WTC11 (cell line): Measurements from ENCODE around the gene EBP. TPM values are rescaled to one million over a fixed set of nuclear protein-coding genes. Genes with fewer than 3 reads are reported as not detected.

Source experiments
- ATAC-seq: fragments of 200-7000 bp; cut with Tn5 transposase; 2 replicates; pipeline ENCODE4 v1.10.0; 2021; ENCODE audit warnings: mild to moderate bottlenecking, moderate library complexity
- CTCF ChIA-PET: fragments of 300-600 bp; sonication (Branson Sonifier 250); formaldehyde crosslinking; loops from one replicate; lab custom pipeline; 2021; ENCODE audit warnings: antibody characterized with exemption; lab: Charles Lee
- POLR2A ChIA-PET: fragments of 350-600 bp; sonication (Branson Sonifier 250); formaldehyde crosslinking; loops from one replicate; lab custom pipeline; 2021; ENCODE audit warnings: antibody characterized with exemption; lab: Charles Lee
- DNase-seq: peaks from one replicate; pipeline ENCODE4 v3.0.0; 2021; ENCODE audit warnings: low spot score
- H3K27ac Mint-ChIP-seq: 2 replicates; pipeline ENCODE4 v1.8.0; 2021; ENCODE audit warnings: mixed read lengths
- H3K27me3 Mint-ChIP-seq: 2 replicates; pipeline ENCODE4 v1.8.0; 2021; ENCODE audit warnings: low read depth, mild to moderate bottlenecking, moderate library complexity, mixed read lengths
- H3K36me3 Mint-ChIP-seq: 2 replicates; pipeline ENCODE4 v1.8.0; 2021; ENCODE audit warnings: mixed read lengths
- H3K4me1 Mint-ChIP-seq: 2 replicates; pipeline ENCODE4 v1.8.0; 2022; ENCODE audit warnings: mixed read lengths
- H3K4me3 Mint-ChIP-seq: 2 replicates; pipeline ENCODE4 v1.8.0; 2021; ENCODE audit warnings: mild to moderate bottlenecking, moderate library complexity, mixed read lengths
- H3K9me3 Mint-ChIP-seq: 2 replicates; pipeline ENCODE4 v1.8.0; 2021; ENCODE audit warnings: mixed read lengths
- CBFB ChIP-seq: sonication (generic); formaldehyde crosslinking; IDR thresholded peaks from 2 replicates; pipeline ENCODE4 v1.8.1; 2022; ENCODE audit warnings: mild to moderate bottlenecking, low read depth, missing genetic modification reagents
- CTCF ChIP-seq: fragments of 200-600 bp; IDR thresholded peaks from 2 replicates; pipeline ENCODE4 v1.8.0; 2022; ENCODE audit warnings: antibody characterized with exemption
- ETV6 ChIP-seq: sonication (generic); formaldehyde crosslinking; IDR thresholded peaks from 2 replicates; pipeline ENCODE4 v1.8.1; 2022; ENCODE audit warnings: mild to moderate bottlenecking, missing genetic modification reagents
- GABPB1 ChIP-seq: sonication (generic); formaldehyde crosslinking; IDR thresholded peaks from 2 replicates; pipeline ENCODE4 v1.8.1; 2023; ENCODE audit warnings: mild to moderate bottlenecking, missing genetic modification reagents
- GRHL2 ChIP-seq: fragments of 250-450 bp; sonication (Bioruptor Pico); IDR thresholded peaks from 2 replicates; pipeline ENCODE4 v1.8.0; 2022; ENCODE audit warnings: mild to moderate bottlenecking, moderate library complexity; ENCODE audit not compliant: insufficient replicate concordance, severe bottlenecking
- GTF2I ChIP-seq: fragments of 250-450 bp; sonication (Bioruptor Pico); conservative IDR thresholded peaks from 2 replicates; pipeline ENCODE4 v1.4.0; 2021; ENCODE audit warnings: mild to moderate bottlenecking
- HMGA2 ChIP-seq: fragments of 250-450 bp; sonication (Bioruptor Pico); IDR thresholded peaks from 2 replicates; pipeline ENCODE4 v1.4.0; 2021; ENCODE audit warnings: mild to moderate bottlenecking, moderate library complexity
- KAT7 ChIP-seq: sonication (generic); formaldehyde crosslinking; IDR thresholded peaks from 2 replicates; pipeline ENCODE4 v1.8.1; 2023; ENCODE audit warnings: missing genetic modification reagents, mild to moderate bottlenecking, borderline replicate concordance
- NFYB ChIP-seq: sonication (generic); formaldehyde crosslinking; conservative IDR thresholded peaks from 2 replicates; pipeline ENCODE4 v1.8.0; 2022; ENCODE audit warnings: low read depth, missing genetic modification reagents
- NR3C1 ChIP-seq: sonication (generic); formaldehyde crosslinking; conservative IDR thresholded peaks from 2 replicates; pipeline ENCODE4 v1.8.1; 2023; ENCODE audit warnings: low read depth, mild to moderate bottlenecking, missing genetic modification reagents
- OVOL2 ChIP-seq: fragments of 250-450 bp; sonication (Bioruptor Pico); IDR thresholded peaks from 2 replicates; pipeline ENCODE4 v1.9.0; 2021; ENCODE audit warnings: mild to moderate bottlenecking, borderline replicate concordance
- SMAD3 ChIP-seq: sonication (generic); formaldehyde crosslinking; IDR thresholded peaks from 2 replicates; pipeline ENCODE4 v1.8.0; 2022; ENCODE audit warnings: missing genetic modification reagents, mild to moderate bottlenecking, borderline replicate concordance
- SMAD4 ChIP-seq: sonication (generic); formaldehyde crosslinking; IDR thresholded peaks from 2 replicates; pipeline ENCODE4 v1.8.0; 2022; ENCODE audit warnings: mild to moderate bottlenecking, missing genetic modification reagents
- TEAD4 ChIP-seq: sonication (generic); formaldehyde crosslinking; IDR thresholded peaks from 2 replicates; pipeline ENCODE4 v1.8.0; 2022; ENCODE audit warnings: mild to moderate bottlenecking, missing genetic modification reagents
- TP53 ChIP-seq: sonication (generic); formaldehyde crosslinking; IDR thresholded peaks from 2 replicates; pipeline ENCODE4 v1.8.1; 2023; ENCODE audit warnings: mild to moderate bottlenecking, missing genetic modification reagents
- ZBTB21 ChIP-seq: sonication (generic); formaldehyde crosslinking; IDR thresholded peaks from 2 replicates; pipeline ENCODE4 v1.8.1; 2023; ENCODE audit warnings: mild to moderate bottlenecking, missing genetic modification reagents, borderline replicate concordance
- ZNF317 ChIP-seq: sonication (generic); formaldehyde crosslinking; IDR thresholded peaks from 2 replicates; pipeline ENCODE4 v1.8.1; 2023; ENCODE audit warnings: low read depth, mild to moderate bottlenecking, moderate library complexity, missing genetic modification reagents, borderline replicate concordance
- ZNF423 ChIP-seq: fragments of 250-450 bp; sonication (Bioruptor Pico); IDR thresholded peaks from 2 replicates; pipeline ENCODE4 v2.1.2; 2022; ENCODE audit warnings: mild to moderate bottlenecking, moderate library complexity
- total RNA-seq: library from RNA; stranded (reverse); gene quantifications from 3 replicates; pipeline ENCODE4 v1.2.3, GENCODE V29; 2021
- TF ChIP-seq, protein P1 (sequence below): fragments of 250-450 bp; sonication (Bioruptor Pico); IDR thresholded peaks from 2 replicates; pipeline ENCODE4 v2.1.2; 2022; ENCODE audit warnings: mild to moderate bottlenecking, moderate library complexity
- TF ChIP-seq, protein P2 (sequence below): sonication (generic); formaldehyde crosslinking; IDR thresholded peaks from 2 replicates; pipeline ENCODE4 v1.8.0; 2023; ENCODE audit warnings: missing genetic modification reagents, mild to moderate bottlenecking, borderline replicate concordance
- TF ChIP-seq, protein P3 (sequence below): sonication (generic); formaldehyde crosslinking; IDR thresholded peaks from 2 replicates; pipeline ENCODE4 v1.8.1; 2023; ENCODE audit warnings: mild to moderate bottlenecking, missing genetic modification reagents, moderate library complexity

EBP gene
- total RNA-seq, 1 experiment from 2014 or later, result 129 TPM

DNA sequence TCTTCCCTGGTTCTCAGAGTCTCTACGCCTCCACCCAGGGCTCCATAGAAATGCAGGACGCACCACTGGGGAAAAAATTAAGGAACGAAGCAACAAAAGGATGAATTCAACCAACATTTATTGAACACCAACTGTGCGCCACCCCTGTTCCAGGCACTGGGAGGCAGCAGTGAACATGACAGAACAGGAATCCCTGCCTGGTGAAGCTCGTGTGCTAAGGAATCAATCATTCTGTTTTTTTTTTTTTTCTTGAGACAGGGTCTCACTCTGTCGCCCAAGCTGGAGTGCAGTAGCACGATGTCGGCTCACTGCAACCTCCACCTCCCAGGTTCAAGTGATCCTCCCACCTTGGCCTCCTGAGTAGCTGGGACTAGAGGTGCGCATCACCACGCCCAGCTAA lies 47.5 kb upstream of the EBP start (continued):
- TF ChIP-seq, protein P1, sequence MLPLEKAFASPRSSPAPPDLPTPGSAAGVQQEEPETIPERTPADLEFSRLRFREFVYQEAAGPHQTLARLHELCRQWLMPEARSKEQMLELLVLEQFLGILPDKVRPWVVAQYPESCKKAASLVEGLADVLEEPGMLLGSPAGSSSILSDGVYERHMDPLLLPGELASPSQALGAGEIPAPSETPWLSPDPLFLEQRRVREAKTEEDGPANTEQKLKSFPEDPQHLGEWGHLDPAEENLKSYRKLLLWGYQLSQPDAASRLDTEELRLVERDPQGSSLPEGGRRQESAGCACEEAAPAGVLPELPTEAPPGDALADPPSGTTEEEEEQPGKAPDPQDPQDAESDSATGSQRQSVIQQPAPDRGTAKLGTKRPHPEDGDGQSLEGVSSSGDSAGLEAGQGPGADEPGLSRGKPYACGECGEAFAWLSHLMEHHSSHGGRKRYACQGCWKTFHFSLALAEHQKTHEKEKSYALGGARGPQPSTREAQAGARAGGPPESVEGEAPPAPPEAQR (CRISPR knock-in tag), result no peak
- TF ChIP-seq SMAD3 (CRISPR knock-in tag), result no peak
- no peak for TF ChIP-seq TEAD4 (CRISPR knock-in tag)

DNA sequence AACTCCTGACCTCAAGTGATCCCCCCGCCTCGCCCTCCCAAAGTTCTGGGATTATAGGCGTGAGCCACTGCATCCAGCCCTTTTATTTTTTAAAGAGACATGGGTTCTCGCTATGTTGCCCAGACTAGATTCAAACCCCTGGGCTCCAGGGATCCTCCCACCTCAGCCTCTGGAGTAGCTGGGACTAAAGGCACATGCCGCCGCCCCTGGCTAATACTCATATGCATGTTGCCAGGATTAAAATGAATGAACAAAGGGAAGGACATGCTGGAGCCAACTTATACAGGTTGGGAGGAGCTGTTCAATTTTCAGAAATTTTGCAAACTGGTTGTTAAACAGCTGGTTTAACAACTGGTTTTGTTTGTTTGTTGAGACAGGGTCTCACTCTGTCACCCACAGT lies 47.0 kb upstream of the EBP start:
- Mint-ChIP-seq H3K4me3 (peak overlapping the region; percentile 47), H3K9me3 (no peaks in the 10 kb centered on the region), H3K36me3 (peaks cover 3% of the 10 kb centered on the region; the same call in 1 of the 2 replicates), H3K27me3 (no peaks in the 10 kb centered on the region), H3K27ac (no peak overlapping the region), H3K4me1 (peaks cover 42% of the 10 kb centered on the region)
- POLR2A ChIA-PET, result no interaction called here
- ATAC-seq (no peak), DNase-seq (no peak)
- no peak for TF ChIP-seq KAT7 (CRISPR knock-in tag)
- TF ChIP-seq, protein P2, sequence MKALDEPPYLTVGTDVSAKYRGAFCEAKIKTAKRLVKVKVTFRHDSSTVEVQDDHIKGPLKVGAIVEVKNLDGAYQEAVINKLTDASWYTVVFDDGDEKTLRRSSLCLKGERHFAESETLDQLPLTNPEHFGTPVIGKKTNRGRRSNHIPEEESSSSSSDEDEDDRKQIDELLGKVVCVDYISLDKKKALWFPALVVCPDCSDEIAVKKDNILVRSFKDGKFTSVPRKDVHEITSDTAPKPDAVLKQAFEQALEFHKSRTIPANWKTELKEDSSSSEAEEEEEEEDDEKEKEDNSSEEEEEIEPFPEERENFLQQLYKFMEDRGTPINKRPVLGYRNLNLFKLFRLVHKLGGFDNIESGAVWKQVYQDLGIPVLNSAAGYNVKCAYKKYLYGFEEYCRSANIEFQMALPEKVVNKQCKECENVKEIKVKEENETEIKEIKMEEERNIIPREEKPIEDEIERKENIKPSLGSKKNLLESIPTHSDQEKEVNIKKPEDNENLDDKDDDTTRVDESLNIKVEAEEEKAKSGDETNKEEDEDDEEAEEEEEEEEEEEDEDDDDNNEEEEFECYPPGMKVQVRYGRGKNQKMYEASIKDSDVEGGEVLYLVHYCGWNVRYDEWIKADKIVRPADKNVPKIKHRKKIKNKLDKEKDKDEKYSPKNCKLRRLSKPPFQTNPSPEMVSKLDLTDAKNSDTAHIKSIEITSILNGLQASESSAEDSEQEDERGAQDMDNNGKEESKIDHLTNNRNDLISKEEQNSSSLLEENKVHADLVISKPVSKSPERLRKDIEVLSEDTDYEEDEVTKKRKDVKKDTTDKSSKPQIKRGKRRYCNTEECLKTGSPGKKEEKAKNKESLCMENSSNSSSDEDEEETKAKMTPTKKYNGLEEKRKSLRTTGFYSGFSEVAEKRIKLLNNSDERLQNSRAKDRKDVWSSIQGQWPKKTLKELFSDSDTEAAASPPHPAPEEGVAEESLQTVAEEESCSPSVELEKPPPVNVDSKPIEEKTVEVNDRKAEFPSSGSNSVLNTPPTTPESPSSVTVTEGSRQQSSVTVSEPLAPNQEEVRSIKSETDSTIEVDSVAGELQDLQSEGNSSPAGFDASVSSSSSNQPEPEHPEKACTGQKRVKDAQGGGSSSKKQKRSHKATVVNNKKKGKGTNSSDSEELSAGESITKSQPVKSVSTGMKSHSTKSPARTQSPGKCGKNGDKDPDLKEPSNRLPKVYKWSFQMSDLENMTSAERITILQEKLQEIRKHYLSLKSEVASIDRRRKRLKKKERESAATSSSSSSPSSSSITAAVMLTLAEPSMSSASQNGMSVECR (CRISPR knock-in tag), result no peak
- no peak for TF ChIP-seq GABPB1 (CRISPR knock-in tag)
- TF ChIP-seq, protein P3, sequence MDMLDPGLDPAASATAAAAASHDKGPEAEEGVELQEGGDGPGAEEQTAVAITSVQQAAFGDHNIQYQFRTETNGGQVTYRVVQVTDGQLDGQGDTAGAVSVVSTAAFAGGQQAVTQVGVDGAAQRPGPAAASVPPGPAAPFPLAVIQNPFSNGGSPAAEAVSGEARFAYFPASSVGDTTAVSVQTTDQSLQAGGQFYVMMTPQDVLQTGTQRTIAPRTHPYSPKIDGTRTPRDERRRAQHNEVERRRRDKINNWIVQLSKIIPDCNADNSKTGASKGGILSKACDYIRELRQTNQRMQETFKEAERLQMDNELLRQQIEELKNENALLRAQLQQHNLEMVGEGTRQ, result no peak
- TF ChIP-seq CBFB, result no peak
- no peak for TF ChIP-seq GRHL2 (CRISPR knock-in tag)
- TF ChIP-seq NFYB, result no peak
- no peak for TF ChIP-seq ZNF423 (CRISPR knock-in tag)
- no peak for TF ChIP-seq ETV6 (CRISPR knock-in tag)
- no peak for TF ChIP-seq OVOL2 (CRISPR knock-in tag)
- TF ChIP-seq ZNF317 (CRISPR knock-in tag), result no peak
- no peak for TF ChIP-seq CTCF
- no peak for TF ChIP-seq HMGA2 (CRISPR knock-in tag)
- no peak for TF ChIP-seq TP53 (CRISPR knock-in tag)
- TF ChIP-seq NR3C1 (CRISPR knock-in tag), result no peak
- TF ChIP-seq SMAD4, result no peak
- no peak for TF ChIP-seq GTF2I (CRISPR knock-in tag)
- TF ChIP-seq ZBTB21 (CRISPR knock-in tag), result no peak
- CTCF ChIA-PET, result interaction anchor here (0.5 to 1.4 kb wide), 6 partner anchors 9 to 68 kb away, joined by 3 to 10 read pairs (median 4); no protein-coding TSS in a partner anchor
